NCI-H146 treated with DMSO at 0.1 percent for 48 hours (cell line): ENCODE results near the gene ANKMY1.

Source experiments
- DNase-seq: peaks from one replicate; lab custom pipeline; 2025; ENCODE audit not compliant: unreplicated experiment; lab: John Stamatoyannopoulos, UW

ANKMY1 gene

DNA sequence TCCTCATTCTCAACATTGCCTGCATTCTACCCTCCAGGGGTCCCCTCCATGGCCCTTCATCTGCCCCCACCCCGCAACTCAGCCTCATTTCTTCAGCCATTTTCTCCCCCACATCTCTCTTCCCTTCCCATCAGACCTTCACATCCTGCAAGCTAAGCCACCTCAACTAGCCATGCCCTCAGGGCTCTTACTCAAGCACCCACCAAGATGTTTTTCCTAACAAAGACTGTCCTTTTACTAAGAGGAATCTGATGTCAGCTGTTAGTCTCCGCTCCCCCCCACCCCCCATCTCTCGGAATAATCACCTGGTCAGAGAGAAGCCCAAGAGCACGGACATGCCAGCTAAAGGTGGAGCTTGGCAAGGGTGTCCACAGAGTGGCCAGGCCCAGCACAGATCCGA lies 24.0 kb upstream of the ANKMY1 start:
- DNase-seq: no peak

- DNase-seq: no peak
These were observed 22.2 kb upstream of the ANKMY1 start for GRCh38 chr2:240579771-240580614.

GRCh38 chr2:240579071-240579762 lies 21.4 kb upstream of the ANKMY1 start:
- DNase-seq: no peak

- DNase-seq: no peak
These were observed 20.7 kb upstream of the ANKMY1 start for GRCh38 chr2:240578488-240578887.

- DNase-seq: no peak
These were observed 20.3 kb upstream of the ANKMY1 start for GRCh38 chr2:240578110-240578450.

DNA sequence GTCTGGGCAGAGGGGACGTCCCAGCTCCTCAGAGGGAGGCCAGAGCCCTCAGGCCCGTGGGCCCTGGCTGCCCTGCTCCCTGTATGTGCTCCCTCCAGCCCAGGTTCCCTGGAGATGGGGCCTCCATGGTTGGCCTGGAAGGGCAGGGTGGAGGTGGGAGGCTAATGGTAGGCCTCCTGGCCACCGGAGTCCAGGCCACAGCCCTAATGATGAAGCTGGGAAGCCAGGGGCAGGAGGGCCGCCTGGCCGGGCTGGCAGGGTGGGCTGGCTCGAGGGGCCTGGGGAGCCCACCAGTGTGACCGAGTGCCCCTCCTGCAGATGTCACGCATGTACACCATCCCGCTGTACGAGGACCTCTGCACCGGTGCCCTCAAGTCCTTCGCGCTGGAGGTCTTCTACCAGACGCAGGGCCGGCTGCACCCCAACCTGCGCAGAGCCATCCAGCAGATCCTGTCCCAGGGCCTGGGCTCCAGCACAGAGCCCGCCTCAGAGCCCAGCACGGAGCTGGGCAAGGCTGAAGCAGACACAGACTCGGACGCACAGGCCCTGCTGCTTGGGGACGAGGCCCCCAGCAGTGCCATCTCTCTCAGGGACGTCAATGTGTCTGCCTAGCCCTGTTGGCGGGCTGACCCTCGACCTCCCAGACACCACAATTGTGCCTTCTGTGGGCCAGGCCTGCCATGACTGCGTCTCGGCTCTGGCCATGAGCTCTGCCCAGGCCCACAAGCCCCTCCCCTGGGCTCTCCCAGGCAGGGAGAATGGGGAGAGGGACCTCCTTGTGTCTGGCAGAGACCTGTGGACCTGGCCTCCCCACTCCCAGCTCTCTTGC lies 19.7 kb upstream of the ANKMY1 start:
- no peak for DNase-seq

DNA sequence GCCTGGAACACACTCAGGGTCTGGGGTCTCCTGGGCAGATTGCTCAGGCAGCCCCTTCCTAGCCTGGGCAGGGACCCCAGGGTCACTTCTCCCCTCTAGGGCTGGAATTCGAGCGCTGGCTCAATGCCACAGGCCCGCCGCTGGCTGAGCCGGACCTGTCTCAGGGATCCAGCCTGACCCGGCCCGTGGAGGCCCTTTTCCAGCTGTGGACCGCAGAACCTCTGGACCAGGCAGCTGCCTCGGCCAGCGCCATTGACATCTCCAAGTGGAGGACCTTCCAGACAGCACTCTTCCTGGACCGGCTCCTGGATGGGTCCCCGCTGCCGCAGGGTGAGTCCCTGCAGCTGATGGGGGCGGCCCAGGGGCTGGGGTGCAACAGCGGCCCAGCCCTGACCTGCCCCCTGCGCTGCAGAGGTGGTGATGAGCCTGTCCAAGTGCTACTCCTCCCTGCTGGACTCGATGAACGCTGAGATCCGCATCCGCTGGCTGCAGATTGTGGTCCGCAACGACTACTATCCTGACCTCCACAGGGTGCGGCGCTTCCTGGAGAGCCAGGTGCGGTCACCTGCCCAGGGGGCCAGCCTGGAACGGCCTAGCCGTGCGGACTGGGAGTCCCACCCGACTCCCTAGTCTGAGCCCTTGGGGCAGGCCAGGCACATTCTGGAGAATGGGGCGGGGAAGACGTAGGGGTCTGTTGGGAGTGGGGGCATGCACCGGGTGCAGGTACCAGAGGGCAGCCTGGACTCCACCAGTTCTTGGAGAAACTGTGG lies 18.8 kb upstream of the ANKMY1 start:
- DNase-seq: no peak

- no peak for DNase-seq
These were observed 18.2 kb upstream of the ANKMY1 start for GRCh38 chr2:240576036-240576435.

GRCh38 chr2:240575101-240575965 lies 17.5 kb upstream of the ANKMY1 start:
- no peak for DNase-seq

- no peak for DNase-seq
These were observed 16.8 kb upstream of the ANKMY1 start for GRCh38 chr2:240574386-240575100.

DNA sequence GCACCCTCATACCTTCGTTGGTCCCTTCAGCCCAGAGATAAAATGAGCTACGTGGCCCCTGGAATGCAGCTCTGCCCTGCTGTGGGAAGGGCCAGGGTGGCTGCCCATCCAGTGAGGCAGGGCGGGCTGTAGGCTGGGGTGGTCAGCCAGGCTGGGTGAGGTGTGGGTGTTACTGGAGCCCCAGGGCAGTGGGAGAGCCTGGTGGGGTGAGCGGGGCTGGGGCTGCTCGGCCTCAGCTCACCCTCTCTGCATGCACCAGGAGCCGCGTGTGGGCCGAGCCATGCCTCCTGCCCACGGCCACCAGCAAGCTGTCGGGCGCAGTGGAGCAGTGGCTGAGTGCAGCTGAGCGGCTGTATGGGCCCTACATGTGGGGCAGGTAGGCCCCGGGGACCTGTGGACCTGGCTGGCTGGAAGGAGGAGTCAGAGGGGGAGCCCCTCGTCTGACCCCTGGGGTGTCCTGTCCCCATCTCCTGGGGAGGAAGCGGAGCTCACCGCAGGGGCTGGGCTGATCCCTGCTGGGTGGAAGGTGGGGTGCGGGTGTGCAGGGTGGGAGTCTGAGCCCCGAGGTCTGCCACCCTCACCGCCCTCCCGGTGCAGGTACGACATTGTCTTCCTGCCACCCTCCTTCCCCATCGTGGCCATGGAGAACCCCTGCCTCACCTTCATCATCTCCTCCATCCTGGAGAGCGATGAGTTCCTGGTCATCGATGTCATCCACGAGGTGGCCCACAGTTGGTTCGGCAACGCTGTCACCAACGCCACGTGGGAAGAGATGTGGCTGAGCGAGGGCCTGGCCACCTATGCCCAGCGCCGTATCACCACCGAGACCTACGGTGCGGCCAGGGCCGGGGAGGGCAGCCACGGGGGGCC lies 16.0 kb upstream of the ANKMY1 start:
- DNase-seq: no peak

DNA sequence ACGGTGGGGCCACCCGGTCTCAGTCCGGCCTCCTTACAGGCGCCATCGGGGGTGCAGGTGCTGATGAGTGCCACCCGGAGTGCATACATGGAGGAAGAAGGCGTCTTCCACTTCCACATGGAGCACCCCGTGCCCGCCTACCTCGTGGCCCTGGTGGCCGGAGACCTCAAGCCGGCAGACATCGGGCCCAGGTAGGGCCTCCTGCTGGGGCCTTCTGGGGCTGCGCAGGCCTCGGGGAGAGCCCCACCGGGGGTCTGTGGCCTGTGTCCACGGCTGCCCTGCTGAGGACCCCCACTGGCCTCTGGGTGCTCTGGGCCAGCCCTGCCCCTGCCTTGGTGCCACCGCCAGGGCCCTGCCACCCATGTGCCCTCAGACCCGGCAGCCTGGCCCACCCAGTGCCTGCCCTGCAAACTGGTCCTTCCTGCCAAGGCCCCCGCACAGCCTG lies 15.3 kb upstream of the ANKMY1 start:
- no peak for DNase-seq

DNA sequence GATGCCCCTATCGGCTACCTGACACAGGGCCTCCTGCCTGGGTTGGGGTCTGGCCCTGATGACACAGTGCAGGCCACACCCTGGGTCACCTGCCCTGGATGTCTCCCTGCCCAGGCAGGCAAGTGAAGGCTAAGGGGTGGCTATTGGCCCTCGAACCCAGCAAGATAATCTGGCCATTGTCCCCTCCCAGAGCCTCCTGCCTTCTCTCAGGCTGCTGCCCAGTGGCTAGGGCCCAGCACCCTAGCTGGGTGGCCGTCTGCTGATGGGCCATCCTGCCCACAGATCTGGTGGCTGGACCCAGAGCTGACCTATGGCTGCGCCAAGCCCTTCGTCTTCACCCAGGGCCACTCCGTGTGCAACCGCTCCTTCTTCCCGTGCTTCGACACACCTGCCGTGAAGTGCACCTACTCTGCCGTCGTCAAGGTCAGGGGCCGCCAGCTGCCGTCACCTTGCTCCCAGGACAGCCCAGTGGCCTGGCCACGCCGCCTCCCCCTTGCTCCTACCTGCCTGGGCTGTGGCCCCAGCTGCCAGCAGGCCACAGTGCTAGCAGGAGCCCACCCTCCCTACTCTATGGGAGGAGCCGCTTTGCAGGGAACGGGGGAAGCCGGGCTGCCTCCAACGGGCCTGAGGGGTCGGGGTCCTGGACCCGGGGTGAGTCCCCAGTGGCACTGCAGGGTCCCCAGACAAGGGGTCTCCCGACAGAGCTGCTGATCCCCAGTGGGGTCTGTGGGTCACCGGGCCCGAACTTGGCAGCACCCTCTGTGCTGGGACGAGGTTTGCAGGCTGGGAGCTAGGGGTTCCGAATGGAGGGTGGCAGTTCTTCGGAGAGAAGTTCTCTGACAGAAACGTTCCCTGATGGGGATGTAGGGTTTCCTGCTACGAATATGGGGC lies 14.6 kb upstream of the ANKMY1 start:
- no peak for DNase-seq

DNA sequence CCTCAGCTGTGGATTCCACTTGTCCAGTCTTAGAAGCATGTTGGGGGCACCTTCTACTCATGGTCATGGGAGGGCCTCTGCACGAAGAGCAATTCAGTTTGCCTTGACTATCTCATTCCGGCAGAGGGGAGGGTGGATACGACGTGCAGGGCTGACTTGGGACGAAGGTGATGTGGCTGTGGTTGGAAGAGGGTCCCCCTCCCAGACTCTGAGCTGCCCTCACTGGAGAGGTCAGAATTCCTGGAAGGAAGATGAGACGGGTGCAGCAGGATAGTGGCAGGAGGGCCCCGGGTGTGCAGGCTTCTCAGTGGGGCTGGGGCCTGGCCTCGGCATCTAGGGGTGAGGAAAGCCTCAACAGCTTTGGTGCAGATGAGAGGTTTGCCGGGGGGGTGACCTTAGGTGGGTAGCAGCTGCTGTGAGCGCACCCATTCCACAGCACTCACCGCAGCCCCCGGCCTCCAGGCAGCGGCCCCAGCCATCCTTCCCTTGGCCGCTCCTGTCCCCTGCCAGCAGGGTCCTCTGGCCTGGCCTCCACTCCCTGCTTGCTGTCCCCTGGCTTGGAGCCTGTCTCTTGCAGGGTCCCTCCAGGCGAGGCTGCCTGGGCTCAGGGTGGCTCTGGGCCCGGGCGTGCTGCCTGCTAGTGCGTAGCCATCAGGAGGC lies 13.7 kb upstream of the ANKMY1 start:
- no peak for DNase-seq

GRCh38 chr2:240570531-240571313 lies 12.9 kb upstream of the ANKMY1 start:
- DNase-seq: no peak

DNA sequence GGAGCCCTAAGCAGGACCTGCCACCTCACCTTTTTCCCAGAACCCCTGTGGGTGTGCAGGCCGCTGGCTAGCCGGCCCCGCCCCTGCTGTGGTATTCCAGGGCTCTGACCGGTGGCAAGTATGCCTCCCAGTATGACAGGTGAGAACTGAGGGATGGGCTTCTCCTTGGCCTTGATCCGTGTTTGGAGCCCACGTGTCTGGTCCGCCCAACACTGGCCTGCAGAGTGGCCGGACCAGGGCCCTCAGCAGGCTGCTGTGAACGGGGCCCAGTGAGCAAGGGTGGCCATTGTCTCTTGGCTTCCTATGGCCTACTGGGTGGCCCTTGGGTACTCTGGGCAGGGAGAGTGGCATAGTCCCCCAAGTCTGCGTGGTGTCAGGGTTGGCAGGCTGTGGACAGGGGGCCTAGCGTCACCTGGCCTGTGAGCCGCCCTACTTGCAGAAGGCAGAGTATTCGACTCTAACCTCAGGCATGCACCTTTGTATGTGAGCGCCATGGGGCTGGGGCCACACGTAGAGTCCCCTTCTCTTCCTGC lies 12.3 kb upstream of the ANKMY1 start:
- DNase-seq: no peak
